ENCODE results near the gene ADGRF1. TPM values are rescaled to one million over a fixed set of nuclear protein-coding genes. Genes with fewer than 3 reads are reported as not detected.

ADGRF1 gene
- total RNA-seq, 1 donor from 2014 or later, result not detected

- Mint-ChIP-seq H3K27me3 (ENCODE audit: low read depth) (peaks cover 10% of the 10 kb centered on the region), H3K4me1 (ENCODE audit: low read depth) (peaks cover 14% of the 10 kb centered on the region), H3K27ac (ENCODE audit: unreplicated experiment) (no peak overlapping the region), H3K36me3 (ENCODE audit: low read depth) (no peaks in the 10 kb centered on the region), H3K4me3 (ENCODE audit: unreplicated experiment) (no peak overlapping the region), H3K9me3 (ENCODE audit: low read depth) (no peaks in the 10 kb centered on the region)
- no peak for TF ChIP-seq CTCF (IDR thresholded peaks at IDR 0.05)
- DNase-seq (ENCODE audit: low spot score), result no peak
Measured at GRCh38 chr6:47029865-47030561, 12.1 kb downstream of the ADGRF1 start.

GRCh38 chr6:47028835-47029360, 13.2 kb downstream of the ADGRF1 start:
- H3K36me3 Mint-ChIP-seq (ENCODE audit: low read depth), result no peaks in the 10 kb centered on the region
- TF ChIP-seq CTCF (IDR thresholded peaks at IDR 0.05), result no peak
- H3K9me3 Mint-ChIP-seq (ENCODE audit: low read depth), result no peaks in the 10 kb centered on the region
- H3K4me3 Mint-ChIP-seq (ENCODE audit: unreplicated experiment), result no peak overlapping the region
- H3K27ac Mint-ChIP-seq (ENCODE audit: unreplicated experiment), result no peak overlapping the region
- peaks cover 3% of the 10 kb centered on the region for H3K4me1 Mint-ChIP-seq (ENCODE audit: low read depth)
- no peak for DNase-seq (ENCODE audit: low spot score)
- peaks cover 9% of the 10 kb centered on the region for H3K27me3 Mint-ChIP-seq (ENCODE audit: low read depth)

GRCh38 chr6:47027315-47027714, 14.8 kb downstream of the ADGRF1 start:
- Mint-ChIP-seq H3K9me3 (ENCODE audit: low read depth) (no peaks in the 10 kb centered on the region), H3K4me3 (ENCODE audit: unreplicated experiment) (no peak overlapping the region), H3K27ac (ENCODE audit: unreplicated experiment) (no peak overlapping the region), H3K27me3 (ENCODE audit: low read depth) (peaks cover 17% of the 10 kb centered on the region), H3K36me3 (ENCODE audit: low read depth) (no peaks in the 10 kb centered on the region), H3K4me1 (ENCODE audit: low read depth) (no peaks in the 10 kb centered on the region)
- TF ChIP-seq CTCF (IDR thresholded peaks at IDR 0.05), result no peak
- DNase-seq (ENCODE audit: low spot score), result no peak

- Mint-ChIP-seq H3K27me3 (ENCODE audit: low read depth) (peaks cover 18% of the 10 kb centered on the region), H3K36me3 (ENCODE audit: low read depth) (no peaks in the 10 kb centered on the region)
Measured at GRCh38 chr6:47026679-47027078, 15.5 kb downstream of the ADGRF1 start.

GRCh38 chr6:47023573-47023972, 18.6 kb downstream of the ADGRF1 start:
- no peak for DNase-seq (ENCODE audit: low spot score)
- Mint-ChIP-seq H3K27me3 (ENCODE audit: low read depth) (peaks cover 24% of the 10 kb centered on the region), H3K4me3 (ENCODE audit: unreplicated experiment) (no peak overlapping the region), H3K4me1 (ENCODE audit: low read depth) (no peaks in the 10 kb centered on the region), H3K9me3 (ENCODE audit: low read depth) (no peaks in the 10 kb centered on the region), H3K27ac (ENCODE audit: unreplicated experiment) (no peak overlapping the region), H3K36me3 (ENCODE audit: low read depth) (no peaks in the 10 kb centered on the region)
- no peak for TF ChIP-seq CTCF (IDR thresholded peaks at IDR 0.05)

More at GRCh38 chr6:47026679-47027078, 15.5 kb downstream of the ADGRF1 start:
- no peaks in the 10 kb centered on the region for H3K4me1 Mint-ChIP-seq (ENCODE audit: low read depth)
- no peaks in the 10 kb centered on the region for H3K9me3 Mint-ChIP-seq (ENCODE audit: low read depth)
- DNase-seq (ENCODE audit: low spot score), result no peak
- no peak for TF ChIP-seq CTCF (IDR thresholded peaks at IDR 0.05)
- H3K27ac Mint-ChIP-seq (ENCODE audit: unreplicated experiment), result no peak overlapping the region
- no peak overlapping the region for H3K4me3 Mint-ChIP-seq (ENCODE audit: unreplicated experiment)
